ENCODE measurements around the gene ENTHD1. TPM values are rescaled to one million over a fixed set of nuclear protein-coding genes. Genes with fewer than 3 reads are reported as not detected.

Gene ENTHD1
- total RNA-seq = 0.09 and 0.56 TPM in 2 replicates

- intact Hi-C loops (cut with micrococcal nuclease) = no loop called here
- no peak within 1 kb of the TSS for H3K4me3 Mint-ChIP-seq
Measured at GRCh38 chr22:39893526-39893925, at the start of gene ENTHD1. Gene ENTHD1 (minus strand): TSS chr22:39893760. CDS start chr22:39887748, 6,012 bp downstream.

GRCh38 chr22:39943337-39943736 is 49.8 kb upstream of the ENTHD1 start:
- Mint-ChIP-seq H3K27me3 (no peaks in the 10 kb centered on the region), H3K4me3 (peak overlapping the region; percentile 23), H3K36me3 (ENCODE audit: low read depth) (peaks cover 14% of the 10 kb centered on the region), H3K9me3 (no peaks in the 10 kb centered on the region), H3K27ac (peak overlapping the region; percentile 74), H3K4me1 (peaks cover 66% of the 10 kb centered on the region)
- no peak for DNase-seq
- intact Hi-C loops (cut with micrococcal nuclease) = loop anchor here (5.0 kb wide), 2 partner anchors 321 to 411 kb away; partner anchors contain the start of gene RPS19BP1

More at GRCh38 chr22:39893526-39893925, at the start of gene ENTHD1:
- H3K27ac Mint-ChIP-seq = no peak within 1 kb of the TSS
- no peak for DNase-seq
- peaks cover 3% of the 10 kb centered on the region for H3K9me3 Mint-ChIP-seq
- H3K4me1 Mint-ChIP-seq = peaks cover 7% of the 10 kb centered on the region
- no peaks in the 10 kb centered on the region for H3K36me3 Mint-ChIP-seq (ENCODE audit: low read depth)
- H3K27me3 Mint-ChIP-seq = no peaks in the 10 kb centered on the region

- DNase-seq = no peak
- intact Hi-C loops (cut with micrococcal nuclease) = loop anchor here (5.0 kb wide), 2 partner anchors 320 to 410 kb away; partner anchors contain the start of gene RPS19BP1
- Mint-ChIP-seq H3K4me3 (peak overlapping the region; percentile 23), H3K4me1 (peaks cover 73% of the 10 kb centered on the region), H3K36me3 (ENCODE audit: low read depth) (peaks cover 14% of the 10 kb centered on the region), H3K27me3 (no peaks in the 10 kb centered on the region), H3K27ac (peak overlapping the region; percentile 74), H3K9me3 (no peaks in the 10 kb centered on the region)
Measured at GRCh38 chr22:39942439-39943230, 49.1 kb upstream of the ENTHD1 start.

- intact Hi-C loops (cut with micrococcal nuclease) = loop anchor here (5.0 kb wide), 2 partner anchors 319 to 409 kb away; partner anchors contain the start of gene RPS19BP1
- Mint-ChIP-seq H3K27ac (peak overlapping the region; percentile 12), H3K27me3 (no peaks in the 10 kb centered on the region), H3K36me3 (ENCODE audit: low read depth) (peaks cover 8% of the 10 kb centered on the region), H3K4me1 (peaks cover 74% of the 10 kb centered on the region), H3K4me3 (no peak overlapping the region), H3K9me3 (no peaks in the 10 kb centered on the region)
- no peak for DNase-seq
Measured at GRCh38 chr22:39941601-39942000, 48.0 kb upstream of the ENTHD1 start.

- peak; percentile 75 for DNase-seq
Measured at GRCh38 chr22:39940757-39941305, 47.3 kb upstream of the ENTHD1 start.

GRCh38 chr22:39939830-39940229 is 46.3 kb upstream of the ENTHD1 start:
- intact Hi-C loops (cut with micrococcal nuclease) = loop anchor here (5.0 kb wide), 2 partner anchors 318 to 408 kb away; partner anchors contain the start of gene RPS19BP1
- DNase-seq = no peak
- peaks cover 9% of the 10 kb centered on the region for H3K36me3 Mint-ChIP-seq (ENCODE audit: low read depth)

More at GRCh38 chr22:39940757-39941305, 47.3 kb upstream of the ENTHD1 start:
- Mint-ChIP-seq H3K36me3 (ENCODE audit: low read depth) (peaks cover 11% of the 10 kb centered on the region), H3K4me3 (peak overlapping the region; percentile 8), H3K27me3 (no peaks in the 10 kb centered on the region), H3K9me3 (no peaks in the 10 kb centered on the region), H3K4me1 (peaks cover 81% of the 10 kb centered on the region), H3K27ac (peak overlapping the region; percentile 72)
- intact Hi-C loops (cut with micrococcal nuclease) = loop anchor here (5.0 kb wide), 2 partner anchors 319 to 409 kb away; partner anchors contain the start of gene RPS19BP1

GRCh38 chr22:39938509-39939111 is 45.0 kb upstream of the ENTHD1 start:
- Mint-ChIP-seq H3K27ac (peak overlapping the region; percentile 77), H3K9me3 (no peaks in the 10 kb centered on the region), H3K27me3 (no peaks in the 10 kb centered on the region), H3K36me3 (ENCODE audit: low read depth) (peaks cover 8% of the 10 kb centered on the region), H3K4me3 (peak overlapping the region; percentile 57), H3K4me1 (peaks cover 85% of the 10 kb centered on the region)
- DNase-seq = peak; percentile 70
- intact Hi-C loops (cut with micrococcal nuclease) = no loop called here

More at GRCh38 chr22:39939830-39940229, 46.3 kb upstream of the ENTHD1 start:
- peak overlapping the region; percentile 40 for H3K27ac Mint-ChIP-seq
- H3K4me3 Mint-ChIP-seq = no peak overlapping the region
- H3K27me3 Mint-ChIP-seq = no peaks in the 10 kb centered on the region
- no peaks in the 10 kb centered on the region for H3K9me3 Mint-ChIP-seq
- H3K4me1 Mint-ChIP-seq = peaks cover 82% of the 10 kb centered on the region

- Mint-ChIP-seq H3K27me3 (no peaks in the 10 kb centered on the region), H3K4me1 (peaks cover 86% of the 10 kb centered on the region), H3K27ac (peak overlapping the region; percentile 77), H3K36me3 (ENCODE audit: low read depth) (peaks cover 8% of the 10 kb centered on the region), H3K9me3 (no peaks in the 10 kb centered on the region), H3K4me3 (peak overlapping the region; percentile 57)
- no peak for DNase-seq
- intact Hi-C loops (cut with micrococcal nuclease) = no loop called here
Measured at GRCh38 chr22:39937906-39938305, 44.3 kb upstream of the ENTHD1 start.

- no peak for DNase-seq
- peaks cover 83% of the 10 kb centered on the region for H3K4me1 Mint-ChIP-seq
- H3K9me3 Mint-ChIP-seq = no peaks in the 10 kb centered on the region
- intact Hi-C loops (cut with micrococcal nuclease) = no loop called here
- H3K27me3 Mint-ChIP-seq = no peaks in the 10 kb centered on the region
- H3K36me3 Mint-ChIP-seq (ENCODE audit: low read depth) = peaks cover 6% of the 10 kb centered on the region
- peak overlapping the region; percentile 74 for H3K4me3 Mint-ChIP-seq
- peak overlapping the region; percentile 63 for H3K27ac Mint-ChIP-seq
Measured at GRCh38 chr22:39936523-39937145, 43.1 kb upstream of the ENTHD1 start.

- H3K4me1 Mint-ChIP-seq = peaks cover 75% of the 10 kb centered on the region
- DNase-seq = no peak
- no peaks in the 10 kb centered on the region for H3K27me3 Mint-ChIP-seq
- no peaks in the 10 kb centered on the region for H3K9me3 Mint-ChIP-seq
- peak overlapping the region; percentile 63 for H3K27ac Mint-ChIP-seq
- peak overlapping the region; percentile 74 for H3K4me3 Mint-ChIP-seq
- intact Hi-C loops (cut with micrococcal nuclease) = loop anchor here (2.0 kb wide), 1 partner anchor 15 kb away; no protein-coding TSS in a partner anchor
- H3K36me3 Mint-ChIP-seq (ENCODE audit: low read depth) = peaks cover 5% of the 10 kb centered on the region
Measured at GRCh38 chr22:39935612-39936011, 42.1 kb upstream of the ENTHD1 start.

- DNase-seq = no peak
- Mint-ChIP-seq H3K4me3 (peak overlapping the region; percentile 74), H3K36me3 (ENCODE audit: low read depth) (peaks cover 5% of the 10 kb centered on the region), H3K4me1 (peaks cover 70% of the 10 kb centered on the region), H3K27me3 (no peaks in the 10 kb centered on the region), H3K9me3 (no peaks in the 10 kb centered on the region), H3K27ac (peak overlapping the region; percentile 91)
- intact Hi-C loops (cut with micrococcal nuclease) = loop anchor here (2.0 kb wide), 1 partner anchor 14 kb away; no protein-coding TSS in a partner anchor
Measured at GRCh38 chr22:39935116-39935515, 41.6 kb upstream of the ENTHD1 start.

GRCh38 chr22:39933741-39934140 is 40.2 kb upstream of the ENTHD1 start:
- Mint-ChIP-seq H3K4me1 (peaks cover 62% of the 10 kb centered on the region), H3K27ac (peak overlapping the region; percentile 91), H3K27me3 (no peaks in the 10 kb centered on the region), H3K9me3 (no peaks in the 10 kb centered on the region), H3K4me3 (peak overlapping the region; percentile 74), H3K36me3 (ENCODE audit: low read depth) (peaks cover 4% of the 10 kb centered on the region)
- intact Hi-C loops (cut with micrococcal nuclease) = loop anchor here (2.0 to 5.0 kb wide), 3 partner anchors 13 to 89 kb away; partner anchors contain the start of gene TMA7B
- peak; percentile 77 for DNase-seq
